DND-41 (cell line): ENCODE results near the gene DNAH1.

Experiments
- ATAC-seq: fragments of 200-7000 bp; cut with Tn5 transposase; 3 replicates; pipeline ENCODE4 v1.9.1; 2021; ENCODE audit warnings: low read depth; ENCODE audit not compliant: insufficient read depth
- DNase-seq: peaks from one replicate; pipeline ENCODE4 v3.0.0-alpha.2; 2020
- H2AFZ ChIP-seq: 2 replicates; pipeline ENCODE4 v1.6.0; 2012; ENCODE audit warnings: low read depth, low read length
- H3K27ac ChIP-seq: 2 replicates; pipeline ENCODE4 v1.5.1; 2012; ENCODE audit warnings: low read length, inconsistent platforms
- H3K27me3 ChIP-seq: fragments of 200-600 bp; sonication (generic); 2 replicates; pipeline ENCODE4 v1.6.0; 2012; ENCODE audit warnings: low read length, mild to moderate bottlenecking, inconsistent platforms; ENCODE audit not compliant: insufficient read depth, poor library complexity
- H3K36me3 ChIP-seq: 2 replicates; pipeline ENCODE4 v1.5.1; 2012; ENCODE audit warnings: low read length, inconsistent platforms; ENCODE audit not compliant: insufficient read depth
- H3K4me1 ChIP-seq: 2 replicates; pipeline ENCODE4 v1.5.1; 2012; ENCODE audit warnings: mild to moderate bottlenecking, low read length; ENCODE audit not compliant: insufficient read depth
- H3K4me2 ChIP-seq: 2 replicates; pipeline ENCODE4 v1.6.0; 2012; ENCODE audit warnings: mild to moderate bottlenecking, moderate library complexity, low read length, inconsistent platforms; ENCODE audit not compliant: insufficient read depth
- H3K4me3 ChIP-seq, 2 experiments: fragments of 200-600 bp in 1 of 2; shearing (Covaris generic) in 1 of 2; 2 replicates each; pipeline ENCODE4 v1.5.1; 2012 to 2016; ENCODE audit warnings: inconsistent platforms in 2 of 2, low read length in 2 of 2, mild to moderate bottlenecking in 2 of 2, low read depth in 1 of 2, moderate library complexity in 1 of 2
- H3K79me2 ChIP-seq: 2 replicates; pipeline ENCODE4 v1.6.0; 2012; ENCODE audit warnings: low read length, inconsistent platforms; ENCODE audit not compliant: insufficient read depth
- H3K9ac ChIP-seq: 2 replicates; pipeline ENCODE4 v1.6.0; 2012; ENCODE audit warnings: low read depth, mild to moderate bottlenecking, inconsistent platforms, low read length, moderate library complexity
- H3K9me3 ChIP-seq: 2 replicates; pipeline ENCODE4 v1.5.1; 2012; ENCODE audit warnings: low read length, moderate library complexity, mild to moderate bottlenecking, inconsistent platforms; ENCODE audit not compliant: insufficient read depth, severe bottlenecking
- H4K20me1 ChIP-seq: 2 replicates; pipeline ENCODE4 v1.6.0; 2012; ENCODE audit warnings: low read length; ENCODE audit not compliant: insufficient read depth
- CTCF ChIP-seq: IDR thresholded peaks from 2 replicates; pipeline ENCODE4 v1.5.1; 2012; ENCODE audit warnings: borderline replicate concordance, low read length, moderate library complexity, mild to moderate bottlenecking; ENCODE audit not compliant: poor library complexity, severe bottlenecking; ENCODE audit errors: extremely low read depth
- EZH2 ChIP-seq: IDR thresholded peaks from 3 replicates; pipeline ENCODE4 v1.6.1; 2012; ENCODE audit warnings: borderline replicate concordance, low read depth, mild to moderate bottlenecking, moderate library complexity, low read length, inconsistent platforms; ENCODE audit not compliant: severe bottlenecking

The DNAH1 gene

GRCh38 chr3:52350981-52351761, 35.1 kb downstream of the DNAH1 start:
- no peak for ATAC-seq
- H3K27me3 ChIP-seq: no peaks in the 10 kb centered on the region
- H3K36me3 ChIP-seq: no peaks in the 10 kb centered on the region; the same call in none of the 2 replicates
- no peak overlapping the region for H3K4me2 ChIP-seq
- no peaks in the 10 kb centered on the region for H3K4me1 ChIP-seq
- no peak overlapping the region for H3K27ac ChIP-seq
- no peak for TF ChIP-seq EZH2
- no peak for TF ChIP-seq CTCF
- no peaks in the 10 kb centered on the region; the same call in 1 of the 2 replicates for H4K20me1 ChIP-seq
- H3K79me2 ChIP-seq: no peaks in the 10 kb centered on the region
- H3K9ac ChIP-seq: no peak overlapping the region
- no peaks in the 10 kb centered on the region for H3K9me3 ChIP-seq
- no peak overlapping the region for H2AFZ ChIP-seq
- no peak overlapping the region for H3K4me3 ChIP-seq
- no peak for DNase-seq

GRCh38 chr3:52351762-52352368, 35.7 kb downstream of the DNAH1 start:
- Histone ChIP-seq H2AFZ (no peak overlapping the region), H3K4me3 (no peak overlapping the region), H3K9ac (no peak overlapping the region), H3K4me2 (no peak overlapping the region), H3K79me2 (no peaks in the 10 kb centered on the region), H3K27ac (no peak overlapping the region), H4K20me1 (no peaks in the 10 kb centered on the region; the same call in 1 of the 2 replicates), H3K36me3 (no peaks in the 10 kb centered on the region; the same call in none of the 2 replicates), H3K4me1 (no peaks in the 10 kb centered on the region), H3K27me3 (no peaks in the 10 kb centered on the region), H3K9me3 (no peaks in the 10 kb centered on the region)
- TF ChIP-seq CTCF: no peak
- TF ChIP-seq EZH2: no peak
- ATAC-seq (no peak), DNase-seq (no peak)

- Histone ChIP-seq H3K4me3 (no peak overlapping the region), H3K36me3 (no peaks in the 10 kb centered on the region; the same call in none of the 2 replicates), H3K4me1 (no peaks in the 10 kb centered on the region), H3K9ac (no peak overlapping the region), H3K27me3 (no peaks in the 10 kb centered on the region), H3K9me3 (no peaks in the 10 kb centered on the region), H4K20me1 (no peaks in the 10 kb centered on the region; the same call in 1 of the 2 replicates), H3K79me2 (no peaks in the 10 kb centered on the region), H2AFZ (no peak overlapping the region), H3K4me2 (no peak overlapping the region), H3K27ac (no peak overlapping the region)
- no peak for TF ChIP-seq CTCF
- no peak for TF ChIP-seq EZH2
- ATAC-seq (no peak), DNase-seq (no peak)
Observed at GRCh38 chr3:52352566-52352965, 36.4 kb downstream of the DNAH1 start.
